Common myeloid progenitor, CD34-positive (primary cell): ENCODE measurements around the gene ISX.

Experiments used
- CTCF ChIA-PET: fragments of 350-600 bp; sonication (Branson Sonifier 250); formaldehyde crosslinking; loops from one replicate; lab custom pipeline; 2021; ENCODE audit warnings: antibody characterized with exemption; lab: Charles Lee
- POLR2A ChIA-PET: fragments of 350-600 bp; sonication (Branson Sonifier 250); formaldehyde crosslinking; loops from one replicate; lab custom pipeline; 2021; ENCODE audit warnings: antibody characterized with exemption; lab: Charles Lee
- DNase-seq, 3 donors: peaks; one replicate each; pipeline versions ENCODE4 v3.0.0 to v3.0.0-alpha.2; 2013
- H3K27ac ChIP-seq, 2 experiments: 1 replicate in 1 of 2; 2 replicates in 1 of 2; pipeline ENCODE4 v1.7.0; 2013; ENCODE audit warnings: inconsistent platforms in 2 of 2, low read length in 2 of 2, mild to moderate bottlenecking in 2 of 2, low read depth in 1 of 2, moderate library complexity in 1 of 2; ENCODE audit not compliant: severe bottlenecking in 2 of 2, insufficient read depth in 1 of 2, poor library complexity in 1 of 2
- H3K27me3 ChIP-seq, 5 experiments: replicated peaks in 2 of 5; 1 replicate in 3 of 5; 2 replicates in 2 of 5; pipeline versions ENCODE4 v1.6.1 to v1.7.0; 2013; ENCODE audit warnings: low read length in 4 of 5, mild to moderate bottlenecking in 2 of 5, moderate library complexity in 2 of 5, inconsistent platforms in 1 of 5; ENCODE audit not compliant: insufficient read depth in 5 of 5, control insufficient read depth in 4 of 5
- H3K36me3 ChIP-seq, 4 experiments: 1 replicate in 2 of 4; 2 replicates in 2 of 4; pipeline versions ENCODE4 v1.6.1 to v1.7.0; 2013; ENCODE audit warnings: low read length in 3 of 4, control low read depth in 1 of 4, mild to moderate bottlenecking in 1 of 4; ENCODE audit not compliant: control insufficient read depth in 4 of 4, insufficient read depth in 4 of 4
- H3K4me1 ChIP-seq, 4 experiments: 1 replicate in 3 of 4; 2 replicates in 1 of 4; pipeline versions ENCODE4 v1.6.1 to v1.7.1; 2013; ENCODE audit warnings: low read length in 3 of 4, mild to moderate bottlenecking in 3 of 4, control low read depth in 1 of 4, inconsistent platforms in 1 of 4, moderate library complexity in 1 of 4; ENCODE audit not compliant: control insufficient read depth in 4 of 4, insufficient read depth in 4 of 4; ENCODE audit errors: control extremely low read depth in 1 of 4
- H3K4me3 ChIP-seq, 7 experiments: 1 replicate in 4 of 7; 2 replicates in 3 of 7; pipeline versions ENCODE4 v1.5.1 to v1.7.0; 2013; ENCODE audit warnings: mild to moderate bottlenecking in 7 of 7, low read length in 6 of 7, moderate library complexity in 6 of 7, inconsistent platforms in 2 of 7, low read depth in 2 of 7, control low read depth in 1 of 7; ENCODE audit not compliant: insufficient read depth in 4 of 7, control insufficient read depth in 1 of 7; ENCODE audit errors: extremely low read depth in 1 of 7
- H3K9me3 ChIP-seq, 5 experiments: 1 replicate in 4 of 5; 2 replicates in 1 of 5; pipeline versions ENCODE4 v1.6.1 to v1.7.1; 2013; ENCODE audit warnings: low read length in 4 of 5, mild to moderate bottlenecking in 2 of 5, inconsistent platforms in 1 of 5, low read depth in 1 of 5, moderate library complexity in 1 of 5; ENCODE audit not compliant: control insufficient read depth in 4 of 5, insufficient read depth in 2 of 5; ENCODE audit errors: control extremely low read depth in 1 of 5
- WGBS: methylation state at CpG from one replicate; pipeline ENCODE4 v1.1.5; 2013; ENCODE audit not compliant: insufficient coverage; 5-methylcytosine and 5-hydroxymethylcytosine counted together

ISX gene

DNA sequence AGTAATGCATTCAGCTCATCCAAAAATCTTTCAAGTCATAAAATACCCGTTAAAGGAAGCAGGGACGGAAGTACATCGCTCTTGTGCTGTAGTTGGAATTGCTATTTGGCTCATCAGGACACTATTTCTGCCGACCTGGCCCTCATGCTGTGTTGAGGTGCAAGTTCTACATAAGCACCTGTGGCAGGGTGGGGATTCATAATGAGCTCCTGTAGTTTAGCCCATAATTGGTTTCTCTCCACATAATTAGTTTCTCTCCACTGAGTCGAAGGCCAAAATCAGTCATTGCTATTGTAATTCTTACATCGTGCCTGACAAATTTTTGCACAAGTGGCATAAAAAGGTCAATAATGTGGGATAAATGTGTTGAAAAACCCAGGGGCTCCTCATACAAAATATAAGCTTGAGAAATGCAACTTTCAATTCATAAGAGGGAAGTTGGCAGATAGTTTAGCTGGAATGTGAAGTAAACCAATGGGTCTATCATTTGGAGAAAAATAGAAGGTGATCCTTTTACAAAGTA lies 14.9 kb upstream of the ISX start:
- ChIA-PET POLR2A (no interaction called here), CTCF (no interaction called here)
- H3K27ac ChIP-seq: no peak overlapping the region
- peaks cover 0 to 2% (median 0%) of the 10 kb centered on the region in 5 experiments for H3K27me3 ChIP-seq
- no peak overlapping the region for H3K4me3 ChIP-seq
- H3K4me1 ChIP-seq: no peaks in the 10 kb centered on the region
- H3K9me3 ChIP-seq: peaks cover 0 to 7% (median 0%) of the 10 kb centered on the region in 5 experiments
- no peak for DNase-seq
- 85% methylated on average over 6 of the region's 6 CpGs for WGBS
- H3K36me3 ChIP-seq: no peaks in the 10 kb centered on the region

- Histone ChIP-seq H3K4me3 (no peak overlapping the region), H3K36me3 (no peaks in the 10 kb centered on the region), H3K27ac (no peak overlapping the region), H3K4me1 (no peaks in the 10 kb centered on the region), H3K27me3 (peaks cover 0 to 2% (median 0%) of the 10 kb centered on the region in 5 experiments), H3K9me3 (peaks cover 0 to 5% (median 0%) of the 10 kb centered on the region in 5 experiments)
- ChIA-PET CTCF (no interaction called here), POLR2A (no interaction called here)
- no peak for DNase-seq
Observed at GRCh38 chr22:35051791-35052190, 14.2 kb upstream of the ISX start.

DNA sequence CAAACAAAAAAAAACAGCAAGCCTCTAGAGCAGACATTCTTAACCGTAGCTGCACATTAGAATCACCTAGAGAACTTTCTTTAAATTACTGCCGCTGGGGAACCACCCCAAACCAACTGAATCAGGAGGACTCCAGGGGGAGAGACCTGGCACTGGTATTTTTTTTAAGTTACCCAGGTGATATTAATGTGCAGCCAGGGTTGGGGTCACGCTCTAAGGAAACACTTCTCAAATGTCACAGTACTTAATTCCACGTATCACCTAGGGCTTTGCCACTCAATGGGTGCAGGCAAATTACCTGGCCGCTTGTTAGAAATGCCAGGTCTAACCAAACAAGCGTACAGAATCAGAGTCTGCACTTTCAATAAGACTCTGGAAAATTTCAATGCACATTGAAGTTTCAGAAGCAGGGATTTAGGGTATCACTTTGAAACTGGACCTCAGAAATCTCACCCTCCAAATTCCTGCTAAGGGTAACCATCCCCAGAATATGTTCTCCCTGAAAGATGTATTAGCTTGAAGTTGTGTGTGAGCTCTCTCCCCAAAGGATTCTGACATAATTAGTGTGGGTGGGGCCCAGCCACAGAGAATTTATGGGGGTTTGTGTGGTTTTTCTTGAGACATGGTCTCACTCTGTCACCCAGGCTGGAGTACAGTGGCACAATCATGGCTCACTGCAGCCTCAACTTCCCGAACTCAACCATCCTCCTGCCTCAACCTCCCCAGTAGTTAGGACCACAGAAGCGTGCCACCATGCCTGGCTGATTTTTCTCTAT lies 12.7 kb upstream of the ISX start:
- POLR2A ChIA-PET: no interaction called here
- H3K27me3 ChIP-seq: peaks cover 0 to 2% (median 0%) of the 10 kb centered on the region in 5 experiments
- CTCF ChIA-PET: no interaction called here
- DNase-seq: no peak
- H3K4me1 ChIP-seq: no peaks in the 10 kb centered on the region
- WGBS: 92% methylated on average over 6 of the region's 8 CpGs
- peaks cover 0 to 10% (median 0%) of the 10 kb centered on the region in 5 experiments for H3K9me3 ChIP-seq
- H3K36me3 ChIP-seq: no peaks in the 10 kb centered on the region
- no peak overlapping the region for H3K27ac ChIP-seq
- H3K4me3 ChIP-seq: no peak overlapping the region

- Histone ChIP-seq H3K27ac (no peak overlapping the region), H3K27me3 (peaks cover 0 to 2% (median 0%) of the 10 kb centered on the region in 5 experiments), H3K4me3 (no peak overlapping the region), H3K4me1 (no peaks in the 10 kb centered on the region), H3K36me3 (no peaks in the 10 kb centered on the region), H3K9me3 (peaks cover 0 to 10% (median 0%) of the 10 kb centered on the region in 5 experiments)
- CTCF ChIA-PET: no interaction called here
- WGBS: no CpG with 5 or more reads among the region's 3 CpGs
- POLR2A ChIA-PET: no interaction called here
- no peak for DNase-seq
Observed at GRCh38 chr22:35054064-35054463, 11.9 kb upstream of the ISX start.

DNA sequence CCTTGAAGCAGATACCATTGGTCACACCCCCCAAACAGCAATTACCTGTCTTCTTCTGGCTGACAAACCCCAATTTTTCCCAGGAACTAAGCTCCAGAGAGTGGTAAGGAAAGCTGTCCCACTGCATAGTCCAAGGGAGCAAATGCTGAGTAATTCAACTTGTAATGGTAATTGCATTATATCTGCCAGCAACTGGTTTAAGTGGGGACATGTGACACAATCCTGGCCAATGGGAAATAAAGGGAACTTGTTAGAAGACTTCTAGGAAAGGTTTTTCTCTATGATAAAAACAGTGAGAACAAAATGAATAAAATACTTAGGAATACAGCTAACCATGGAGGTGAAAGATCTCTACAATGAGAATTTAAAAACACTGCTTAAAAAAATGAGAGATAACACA lies 9.5 kb upstream of the ISX start:
- POLR2A ChIA-PET: no interaction called here
- CTCF ChIA-PET: no interaction called here

GRCh38 chr22:35057155-35057554 lies 8.8 kb upstream of the ISX start:
- DNase-seq: no peak
- POLR2A ChIA-PET: no interaction called here
- no peaks in the 10 kb centered on the region for H3K4me1 ChIP-seq
- H3K9me3 ChIP-seq: peaks cover 0 to 10% (median 4%) of the 10 kb centered on the region in 5 experiments
- 86% methylated on average over 1 of the region's 1 CpG for WGBS
- no peak overlapping the region for H3K4me3 ChIP-seq
- H3K36me3 ChIP-seq: no peaks in the 10 kb centered on the region
- CTCF ChIA-PET: no interaction called here
- no peak overlapping the region for H3K27ac ChIP-seq
- peaks cover 0 to 2% (median 0%) of the 10 kb centered on the region in 5 experiments for H3K27me3 ChIP-seq

More for the DNA sequence above, 9.5 kb upstream of the ISX start:
- Histone ChIP-seq H3K9me3 (peaks cover 0 to 10% (median 4%) of the 10 kb centered on the region in 5 experiments), H3K27ac (no peak overlapping the region), H3K4me3 (no peak overlapping the region), H3K36me3 (no peaks in the 10 kb centered on the region), H3K4me1 (no peaks in the 10 kb centered on the region), H3K27me3 (peaks cover 0 to 2% (median 0%) of the 10 kb centered on the region in 5 experiments)
- DNase-seq: no peak

- POLR2A ChIA-PET: no interaction called here
- WGBS: no CpG with 5 or more reads among the region's 3 CpGs
- H3K27me3 ChIP-seq: peaks cover 0 to 2% (median 0%) of the 10 kb centered on the region in 5 experiments
- CTCF ChIA-PET: no interaction called here
- peaks cover 0 to 13% (median 4%) of the 10 kb centered on the region in 5 experiments for H3K9me3 ChIP-seq
- peaks cover 0 to 3% (median under 1%) of the 10 kb centered on the region in 4 experiments for H3K4me1 ChIP-seq
- no peak overlapping the region for H3K4me3 ChIP-seq
- DNase-seq: no peak
- no peaks in the 10 kb centered on the region for H3K36me3 ChIP-seq
- no peak overlapping the region for H3K27ac ChIP-seq
Observed at GRCh38 chr22:35059632-35060031, 6.3 kb upstream of the ISX start.
